HFFc6 (cell line): ENCODE measurements around the gene TXN. TPM values are rescaled to one million over a fixed set of nuclear protein-coding genes. Genes with fewer than 3 reads are reported as not detected.

Source experiments
- DNase-seq: peaks from one replicate; pipeline ENCODE4 v3.0.0-alpha.2; 2018
- H3K27ac Mint-ChIP-seq: 2 replicates; pipeline ENCODE4 v1.8.0; 2020; ENCODE audit warnings: mild to moderate bottlenecking, mixed read lengths
- H3K27me3 Mint-ChIP-seq: 2 replicates; pipeline ENCODE4 v1.8.0; 2021; ENCODE audit warnings: mild to moderate bottlenecking, moderate library complexity, mixed read lengths; ENCODE audit not compliant: insufficient read depth
- H3K36me3 Mint-ChIP-seq: 2 replicates; pipeline ENCODE4 v1.8.0; 2021; ENCODE audit warnings: low read depth, mixed read lengths
- H3K4me1 Mint-ChIP-seq: 2 replicates; pipeline ENCODE4 v1.8.0; 2020; ENCODE audit warnings: low read depth, mixed read lengths
- H3K4me3 Mint-ChIP-seq: 2 replicates; pipeline ENCODE4 v1.8.0; 2020; ENCODE audit warnings: mild to moderate bottlenecking, moderate library complexity, mixed read lengths
- H3K9me3 Mint-ChIP-seq: 2 replicates; pipeline ENCODE4 v1.8.0; 2020; ENCODE audit warnings: mild to moderate bottlenecking, mixed read lengths
- total RNA-seq, 6 experiments: library from RNA; stranded (reverse); fragmentation: NEBNext Ultra II Directional; extraction: Animal tissue kit (Norgen Biotek cat#: 25700); gene quantifications; 2 replicates in 1 of 6; 3 replicates in 5 of 6; pipeline ENCODE4 v1.2.3, GENCODE V29; 2021
- TF ChIP-seq, protein P1 (sequence below): fragments of 200-600 bp; sonication (generic); IDR thresholded peaks from 2 replicates; pipeline ENCODE4 v1.5.0; 2021; ENCODE audit warnings: antibody characterized with exemption, mild to moderate bottlenecking

The TXN gene
- total RNA-seq, 6 experiments from 2014 or later = 365 to 493 (median 450) TPM

DNA sequence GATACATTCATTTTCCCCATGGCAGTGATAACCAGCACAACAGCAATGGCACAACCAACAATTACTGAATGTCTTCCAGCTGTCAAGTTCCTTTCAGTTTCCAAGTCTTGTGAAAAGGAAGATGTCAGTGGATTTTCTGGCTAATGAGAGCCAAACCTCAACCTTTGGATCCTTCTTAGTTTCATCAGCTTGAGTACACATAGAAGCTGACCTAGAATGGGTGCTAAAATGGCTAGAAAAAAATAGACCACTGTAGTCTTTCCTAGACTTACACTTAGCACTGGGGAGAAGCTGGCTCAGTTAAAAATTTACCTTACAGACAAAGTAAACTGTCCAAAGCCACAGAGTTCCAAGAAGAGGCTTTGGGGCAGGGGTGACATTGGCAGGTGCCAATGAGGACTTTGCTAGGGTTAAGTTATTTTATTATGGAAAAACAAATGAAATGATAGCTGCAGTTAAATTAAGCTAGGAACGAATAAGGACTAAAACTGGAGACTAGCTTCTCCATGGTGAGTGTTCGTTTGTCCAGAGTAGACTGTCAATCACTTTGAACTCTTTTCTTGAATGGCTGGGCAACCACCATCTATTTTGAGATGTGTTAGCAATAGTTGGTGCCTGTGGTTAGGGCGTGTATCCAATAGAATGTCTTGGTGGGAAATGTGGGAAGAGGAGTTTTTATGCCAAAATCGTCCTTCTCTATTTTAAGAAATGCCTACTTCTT lies 25.9 kb upstream of the TXN start:
- DNase-seq = no peak
- no peaks in the 10 kb centered on the region for H3K9me3 Mint-ChIP-seq
- TF ChIP-seq, protein P1, sequence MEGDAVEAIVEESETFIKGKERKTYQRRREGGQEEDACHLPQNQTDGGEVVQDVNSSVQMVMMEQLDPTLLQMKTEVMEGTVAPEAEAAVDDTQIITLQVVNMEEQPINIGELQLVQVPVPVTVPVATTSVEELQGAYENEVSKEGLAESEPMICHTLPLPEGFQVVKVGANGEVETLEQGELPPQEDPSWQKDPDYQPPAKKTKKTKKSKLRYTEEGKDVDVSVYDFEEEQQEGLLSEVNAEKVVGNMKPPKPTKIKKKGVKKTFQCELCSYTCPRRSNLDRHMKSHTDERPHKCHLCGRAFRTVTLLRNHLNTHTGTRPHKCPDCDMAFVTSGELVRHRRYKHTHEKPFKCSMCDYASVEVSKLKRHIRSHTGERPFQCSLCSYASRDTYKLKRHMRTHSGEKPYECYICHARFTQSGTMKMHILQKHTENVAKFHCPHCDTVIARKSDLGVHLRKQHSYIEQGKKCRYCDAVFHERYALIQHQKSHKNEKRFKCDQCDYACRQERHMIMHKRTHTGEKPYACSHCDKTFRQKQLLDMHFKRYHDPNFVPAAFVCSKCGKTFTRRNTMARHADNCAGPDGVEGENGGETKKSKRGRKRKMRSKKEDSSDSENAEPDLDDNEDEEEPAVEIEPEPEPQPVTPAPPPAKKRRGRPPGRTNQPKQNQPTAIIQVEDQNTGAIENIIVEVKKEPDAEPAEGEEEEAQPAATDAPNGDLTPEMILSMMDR = no peak
- H3K4me3 Mint-ChIP-seq = no peak overlapping the region
- peaks cover 14% of the 10 kb centered on the region for H3K27me3 Mint-ChIP-seq
- no peak overlapping the region for H3K27ac Mint-ChIP-seq
- no peaks in the 10 kb centered on the region for H3K4me1 Mint-ChIP-seq
- H3K36me3 Mint-ChIP-seq = no peaks in the 10 kb centered on the region

DNA sequence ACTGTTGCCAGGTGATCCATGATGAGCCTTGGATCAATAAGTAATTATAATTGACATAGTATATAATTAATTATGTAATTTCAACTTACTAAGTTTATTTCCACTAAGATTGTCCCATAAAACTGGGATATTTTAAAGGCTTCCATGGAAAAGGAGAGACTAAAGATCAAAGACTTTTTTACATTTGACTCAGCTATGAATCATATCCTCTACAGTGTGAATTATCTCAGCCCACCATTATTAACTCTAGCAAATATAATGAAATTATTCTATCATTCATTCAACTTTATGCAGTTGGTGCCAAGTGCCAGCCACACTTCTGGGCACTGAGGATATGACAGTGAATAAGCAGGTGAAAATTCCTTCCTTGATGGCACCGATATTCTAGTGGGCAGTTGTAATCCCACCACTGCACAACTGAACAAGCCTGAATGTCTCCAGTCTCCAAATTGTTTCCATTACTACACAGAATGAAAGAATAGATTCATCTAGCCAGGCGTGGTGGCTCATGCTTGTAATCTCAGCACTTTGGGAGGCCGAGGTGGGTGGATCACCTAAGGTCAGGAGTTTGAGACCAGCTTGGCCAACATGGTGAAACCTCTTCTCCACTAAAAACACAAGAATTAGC lies 21.9 kb upstream of the TXN start:
- no peaks in the 10 kb centered on the region for H3K9me3 Mint-ChIP-seq
- H3K36me3 Mint-ChIP-seq = no peaks in the 10 kb centered on the region
- DNase-seq = no peak
- TF ChIP-seq, protein P1 = no peak
- H3K27me3 Mint-ChIP-seq = peaks cover 20% of the 10 kb centered on the region
- H3K4me3 Mint-ChIP-seq = no peak overlapping the region
- H3K27ac Mint-ChIP-seq = no peak overlapping the region
- H3K4me1 Mint-ChIP-seq = no peaks in the 10 kb centered on the region

GRCh38 chr9:110276781-110277180 lies 20.5 kb upstream of the TXN start:
- DNase-seq = no peak

GRCh38 chr9:110270211-110270995 lies 14.1 kb upstream of the TXN start:
- no peak overlapping the region for H3K4me3 Mint-ChIP-seq
- no peaks in the 10 kb centered on the region for H3K9me3 Mint-ChIP-seq
- TF ChIP-seq, protein P1 = no peak
- no peak overlapping the region for H3K27ac Mint-ChIP-seq
- H3K27me3 Mint-ChIP-seq = peaks cover 18% of the 10 kb centered on the region
- H3K4me1 Mint-ChIP-seq = no peaks in the 10 kb centered on the region
- no peak for DNase-seq
- no peaks in the 10 kb centered on the region for H3K36me3 Mint-ChIP-seq

More at GRCh38 chr9:110276781-110277180, 20.5 kb upstream of the TXN start:
- no peaks in the 10 kb centered on the region for H3K36me3 Mint-ChIP-seq
- no peaks in the 10 kb centered on the region for H3K9me3 Mint-ChIP-seq
- H3K4me1 Mint-ChIP-seq = no peaks in the 10 kb centered on the region
- TF ChIP-seq, protein P1 = no peak
- H3K4me3 Mint-ChIP-seq = no peak overlapping the region
- H3K27ac Mint-ChIP-seq = no peak overlapping the region
- peaks cover 25% of the 10 kb centered on the region for H3K27me3 Mint-ChIP-seq

GRCh38 chr9:110266795-110267194 lies 10.5 kb upstream of the TXN start:
- Mint-ChIP-seq H3K9me3 (peaks cover 5% of the 10 kb centered on the region; the same call in 1 of the 2 replicates), H3K4me1 (peaks cover 2% of the 10 kb centered on the region), H3K27ac (no peak overlapping the region), H3K4me3 (no peak overlapping the region), H3K27me3 (peaks cover 12% of the 10 kb centered on the region), H3K36me3 (no peaks in the 10 kb centered on the region)
- TF ChIP-seq, protein P1 = no peak
- no peak for DNase-seq
